Frontal cortex (tissue), 4 donors: ENCODE results near the gene EPB41L2. TPM values are rescaled to one million over a fixed set of nuclear protein-coding genes. Genes with fewer than 3 reads are reported as not detected.
A peak's percentile ranks its signal among the peaks of the same experiment; 100 is the strongest.
"Not testable (repeated sequence)": the region's sequence is repeated elsewhere in the genome, so short reads cannot be mapped to it uniquely, and the experiment has no call there.

Source experiments
- DNase-seq, 2 donors: peaks; one replicate each; pipeline ENCODE4 v3.0.0; 2012; ENCODE audit warnings: low spot score in 2 of 2
- FAIRE-seq: peaks from 2 replicates; lab custom pipeline; 2012; peaks lifted over from hg19 to GRCh38; lab: Jason Lieb, UNC
- total RNA-seq: library from RNA; depleted of rRNA; stranded (reverse); fragments of >200 nt; gene quantifications from one replicate; pipeline ENCODE4 v1.2.3, GENCODE V29; 2014
- donor health status: control.
- donor health status: control.
- donor health status: control.

Gene EPB41L2
- 30.2 TPM for total RNA-seq

DNA sequence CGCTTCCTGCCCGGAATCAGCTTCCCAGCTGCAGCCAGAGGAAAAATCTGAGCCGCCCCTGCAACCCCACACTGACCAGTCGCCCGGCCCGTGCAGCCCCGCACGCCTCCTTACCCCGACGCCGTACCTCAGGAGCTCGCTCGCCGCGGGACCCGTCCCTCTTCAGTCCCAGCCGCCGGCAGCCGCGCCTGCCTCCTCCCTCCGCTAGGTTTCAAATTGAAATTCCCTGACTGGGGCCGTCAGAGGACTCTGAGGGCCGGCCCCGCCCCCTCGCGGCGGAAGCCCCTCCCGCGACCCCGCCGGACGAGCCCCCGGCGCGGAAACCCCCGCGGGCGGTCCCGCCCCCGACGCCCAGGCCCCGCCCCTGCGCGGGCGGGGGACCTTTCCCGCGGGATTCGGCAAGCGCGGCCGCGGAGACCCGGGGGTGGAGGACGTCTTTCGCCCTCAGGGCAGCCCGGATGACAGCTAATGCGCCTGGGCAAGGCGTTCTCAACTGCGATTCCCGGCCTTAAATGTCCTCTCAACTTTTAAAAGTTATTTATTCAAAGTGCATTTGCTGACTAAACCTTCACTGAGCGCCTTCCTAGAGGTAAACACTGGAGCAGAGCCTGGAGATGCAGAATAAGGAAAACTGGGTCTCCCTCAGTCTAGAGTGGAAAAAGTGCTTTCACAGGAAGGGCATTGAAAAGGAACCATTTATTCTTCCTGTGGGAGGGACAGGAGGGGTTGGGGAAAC is at the start of gene EPB41L2:
Gene EPB41L2, minus strand, starts transcription at position 218 of the 736 bp plus-strand sequence. CDS start 106,760 bp downstream, outside the sequence.
- DNase-seq = peak; percentile 87 to 89

DNA sequence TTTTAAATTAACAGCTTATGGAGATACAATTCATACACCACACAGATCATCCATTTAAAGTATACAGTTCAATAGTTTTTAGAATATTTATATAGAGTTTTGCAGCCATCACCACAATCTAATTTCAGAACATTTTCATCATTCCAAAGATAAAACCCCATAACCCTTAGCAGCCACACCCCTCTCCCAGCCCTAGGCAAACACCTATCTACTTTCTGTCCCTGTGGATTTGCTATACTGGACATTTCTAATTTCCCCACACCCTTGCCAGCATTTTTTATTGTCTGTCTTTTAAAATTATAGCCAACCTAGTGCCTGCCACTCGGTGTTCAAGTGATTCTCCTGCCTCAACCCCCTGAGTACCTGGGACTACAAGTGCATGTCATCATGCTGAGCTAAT is 49.2 kb upstream of the EPB41L2 start:
- FAIRE-seq (no peak), DNase-seq (no peak)

More for the DNA sequence above, at the start of gene EPB41L2:
- no peak for FAIRE-seq

DNA sequence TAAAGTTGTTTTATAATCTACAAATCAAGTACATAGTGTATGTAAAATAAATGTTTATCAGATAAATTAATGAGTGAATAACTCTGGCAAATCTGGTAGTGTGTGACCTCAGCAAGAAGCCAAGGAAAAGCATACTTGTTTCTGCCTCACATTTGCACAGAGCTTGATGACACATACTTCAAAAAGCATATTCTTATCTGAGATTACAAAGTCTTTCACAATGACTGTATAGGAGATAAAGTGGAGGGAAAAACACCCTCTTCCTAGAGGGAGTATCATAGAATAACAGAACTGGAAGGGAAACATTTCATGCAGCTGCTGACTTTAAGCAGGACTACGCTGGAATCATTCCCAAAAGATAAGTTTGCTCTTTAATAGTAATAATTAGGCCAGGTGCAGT is 44.1 kb upstream of the EPB41L2 start:
- FAIRE-seq (no peak), DNase-seq (no peak)

DNA sequence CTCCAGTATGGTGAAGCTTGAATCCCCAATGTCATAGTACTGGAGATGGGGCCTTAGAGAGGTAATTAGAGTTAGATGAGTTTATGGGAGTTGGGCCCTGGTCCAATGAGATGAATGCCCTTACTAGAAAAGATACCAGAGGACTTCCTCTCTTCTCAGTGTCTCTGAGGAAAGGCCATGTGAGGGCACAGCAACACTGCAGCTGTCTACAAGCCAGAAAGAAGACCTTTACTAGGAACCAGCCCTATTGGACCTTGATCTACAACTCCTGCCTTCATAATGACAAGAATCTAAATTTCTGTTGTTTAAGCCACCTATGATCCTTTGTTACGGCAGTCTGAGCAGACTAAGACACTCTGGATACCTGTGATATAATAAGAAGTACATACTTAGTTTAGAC is 40.9 kb upstream of the EPB41L2 start:
- FAIRE-seq (no peak), DNase-seq (no peak)

DNA sequence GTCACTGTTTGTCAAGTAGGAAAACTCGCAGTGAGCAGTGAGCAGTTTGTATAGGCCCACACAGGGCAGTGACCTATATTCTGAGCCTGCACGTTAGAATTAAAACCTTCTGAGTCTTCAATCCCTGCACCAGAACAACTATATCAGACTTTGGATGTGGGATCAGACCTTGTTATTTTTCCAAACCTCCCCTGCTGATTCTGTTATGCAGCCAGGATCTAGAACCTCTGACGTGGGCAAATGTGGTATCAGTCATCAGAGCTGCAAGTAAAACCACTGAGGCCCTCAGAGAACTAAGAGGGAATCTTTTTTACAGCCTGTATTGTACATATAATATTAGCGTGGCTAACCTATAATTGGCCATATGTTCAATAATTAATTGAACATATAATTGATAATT is 40.3 kb upstream of the EPB41L2 start:
- FAIRE-seq (no peak), DNase-seq (no peak)

DNA sequence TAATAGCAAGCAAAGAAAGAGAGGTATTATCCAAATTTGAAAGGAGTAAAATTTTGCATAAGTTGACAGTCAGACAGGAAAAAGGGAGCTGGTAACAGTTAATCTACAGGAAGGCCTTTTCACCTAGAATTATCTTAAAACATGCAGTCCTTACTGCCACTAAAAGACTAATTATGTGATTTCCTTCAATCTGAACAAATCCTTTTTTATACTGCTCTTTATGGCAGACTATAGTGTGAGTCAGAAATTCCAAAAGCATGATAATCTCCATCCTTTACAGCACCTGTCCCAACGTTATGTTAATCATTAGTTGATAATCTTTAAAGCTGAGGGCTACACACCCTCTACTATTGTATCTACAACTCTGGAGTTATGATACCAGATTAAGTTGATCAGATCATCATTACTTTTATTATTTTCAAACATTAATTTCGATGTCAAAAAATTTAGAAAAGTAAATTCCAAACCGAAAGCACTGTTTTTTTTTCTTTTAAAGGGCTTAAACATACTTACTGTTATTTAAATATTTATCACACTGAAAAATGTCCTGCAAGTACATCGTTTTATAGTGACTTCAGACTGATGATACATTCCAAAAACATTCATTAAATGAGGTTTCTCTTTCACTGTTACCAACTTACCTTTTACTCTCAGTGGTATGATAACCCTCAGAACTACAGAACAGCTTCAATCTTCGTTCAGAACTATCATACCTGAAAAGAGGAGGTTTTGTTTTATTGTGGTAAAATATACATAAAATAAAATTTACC is 39.1 kb upstream of the EPB41L2 start:
- FAIRE-seq (no peak), DNase-seq (no peak)

DNA sequence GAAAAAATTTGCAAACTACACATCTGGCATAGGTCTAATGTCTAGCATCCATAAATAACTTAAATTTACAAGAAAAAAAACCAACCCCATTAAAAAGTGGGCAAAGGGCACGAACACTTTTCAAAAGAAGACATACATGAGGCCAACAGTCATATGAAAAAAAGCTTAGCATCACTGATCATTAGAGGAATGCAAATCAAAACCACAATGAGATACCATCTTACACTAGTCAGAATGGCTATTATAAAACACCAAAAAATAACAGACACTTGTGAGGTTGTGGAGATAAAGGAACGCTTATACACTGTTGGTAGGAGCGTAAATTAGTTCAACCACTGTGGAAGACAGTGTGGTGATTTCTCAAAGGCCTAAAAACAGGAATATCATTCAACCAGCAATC is 33.7 kb upstream of the EPB41L2 start:
- no peak for DNase-seq
- FAIRE-seq = no peak

DNA sequence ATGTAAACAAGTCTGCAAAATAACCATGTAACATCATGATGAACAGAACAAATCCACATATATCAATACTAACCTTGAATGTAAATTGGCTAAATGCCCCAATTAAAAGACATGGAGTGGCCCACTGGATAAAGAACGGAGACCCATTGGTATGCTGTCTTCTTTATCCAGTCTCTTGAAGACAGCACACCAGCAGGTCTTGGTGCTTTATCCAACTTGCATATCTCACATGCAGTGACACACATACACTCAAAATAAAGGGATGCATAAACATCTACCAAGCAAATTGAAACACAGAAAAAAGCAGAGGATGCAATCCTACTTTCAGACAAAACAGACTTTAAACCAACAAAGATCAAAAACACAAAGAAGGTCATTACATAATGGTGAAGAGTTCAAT is 30.3 kb upstream of the EPB41L2 start:
- DNase-seq (no peak), FAIRE-seq (no peak)

DNA sequence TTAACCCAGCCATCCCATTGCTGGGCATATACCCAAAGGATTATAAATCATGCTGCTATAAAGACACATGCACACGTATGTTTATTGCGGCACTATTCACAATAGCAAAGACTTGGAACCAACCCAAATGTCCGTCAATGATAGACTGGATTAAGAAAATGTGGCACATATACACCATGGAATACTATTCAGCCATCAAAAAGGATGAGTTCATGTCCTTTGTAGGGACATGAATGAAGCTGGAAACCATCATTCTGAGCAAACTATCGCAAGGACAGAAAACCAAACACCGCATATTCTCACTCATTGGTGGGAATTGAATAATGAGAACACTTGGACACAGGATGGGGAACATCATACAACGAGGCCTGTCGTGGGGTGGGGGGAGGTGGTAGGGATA is 28.9 kb upstream of the EPB41L2 start:
- FAIRE-seq, DNase-seq: not testable (repeated sequence)

DNA sequence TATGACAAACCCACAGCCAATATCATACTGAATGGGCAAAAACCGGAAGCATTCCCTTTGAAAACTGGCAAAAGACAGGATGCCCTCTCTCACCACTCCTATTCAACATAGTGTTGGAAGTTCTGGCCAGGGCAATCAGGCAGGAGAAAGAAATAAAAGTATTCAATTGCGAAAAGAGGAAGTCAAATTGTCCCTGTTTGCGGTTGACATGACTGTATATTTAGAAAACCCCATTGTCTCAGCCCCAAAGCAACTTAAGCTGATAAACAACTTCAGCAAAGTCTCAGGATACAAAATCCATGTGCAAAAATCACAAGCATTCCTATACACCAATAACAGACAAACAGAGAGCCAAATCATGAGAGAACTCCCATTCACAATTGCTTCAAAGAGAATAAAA is 27.3 kb upstream of the EPB41L2 start:
- DNase-seq, FAIRE-seq: not testable (repeated sequence)

DNA sequence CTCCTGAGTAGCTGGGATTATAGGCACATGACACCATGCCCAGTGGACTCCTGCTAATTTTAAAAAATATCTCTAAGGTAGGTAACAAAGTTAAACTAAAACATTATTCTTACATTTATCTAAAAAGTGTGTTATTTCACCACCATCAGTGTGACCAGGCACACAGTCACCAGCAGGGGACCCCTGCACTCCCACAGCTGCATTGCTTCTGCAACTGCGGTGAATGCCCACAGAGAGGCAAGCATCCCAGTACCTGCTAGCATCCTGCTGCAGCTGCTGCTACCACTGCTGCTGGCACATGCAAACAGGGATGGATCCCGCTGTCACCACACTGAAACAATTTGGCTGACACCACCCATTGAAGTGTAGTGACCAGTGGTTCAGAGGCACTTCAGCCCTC is 21.9 kb upstream of the EPB41L2 start:
- FAIRE-seq (no peak), DNase-seq (no peak)

DNA sequence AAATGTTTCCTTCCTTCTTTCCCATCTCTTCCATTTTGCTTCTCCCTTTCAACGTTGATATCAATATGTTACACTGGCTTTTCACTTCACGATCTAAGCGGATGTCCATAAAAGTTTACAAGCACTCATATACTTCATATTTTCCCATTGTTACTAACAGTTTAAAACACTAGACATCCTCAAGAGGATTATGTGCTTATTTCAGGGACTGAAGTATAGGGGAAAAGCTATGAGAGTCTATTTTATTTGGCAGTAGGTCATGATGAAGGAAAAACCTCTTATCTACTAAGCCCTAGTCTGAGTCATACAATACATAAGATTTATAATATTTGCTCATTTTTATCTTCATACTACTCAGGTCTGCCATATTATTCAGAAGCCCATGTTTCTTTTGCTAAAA is 20.6 kb upstream of the EPB41L2 start:
- FAIRE-seq (no peak), DNase-seq (no peak)

DNA sequence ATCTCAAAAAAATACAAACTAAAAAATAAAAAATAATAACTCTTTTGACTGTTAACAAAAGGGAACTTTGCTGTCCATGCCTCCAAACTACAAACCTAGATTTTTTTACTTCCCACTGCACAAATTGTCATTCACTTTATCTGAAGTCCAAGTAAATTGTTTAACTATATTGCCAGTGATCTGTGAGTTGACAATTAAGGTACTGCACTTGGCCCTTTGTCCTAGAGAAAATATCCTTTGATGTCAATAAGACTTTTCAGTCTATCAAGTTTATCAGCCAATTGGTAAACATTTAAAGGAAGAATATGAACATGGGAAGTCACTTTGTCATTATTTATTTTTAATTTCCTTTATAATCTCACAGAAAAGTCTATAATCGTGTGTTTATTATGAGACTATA is 19.3 kb upstream of the EPB41L2 start:
- FAIRE-seq = no peak
- DNase-seq = no peak

DNA sequence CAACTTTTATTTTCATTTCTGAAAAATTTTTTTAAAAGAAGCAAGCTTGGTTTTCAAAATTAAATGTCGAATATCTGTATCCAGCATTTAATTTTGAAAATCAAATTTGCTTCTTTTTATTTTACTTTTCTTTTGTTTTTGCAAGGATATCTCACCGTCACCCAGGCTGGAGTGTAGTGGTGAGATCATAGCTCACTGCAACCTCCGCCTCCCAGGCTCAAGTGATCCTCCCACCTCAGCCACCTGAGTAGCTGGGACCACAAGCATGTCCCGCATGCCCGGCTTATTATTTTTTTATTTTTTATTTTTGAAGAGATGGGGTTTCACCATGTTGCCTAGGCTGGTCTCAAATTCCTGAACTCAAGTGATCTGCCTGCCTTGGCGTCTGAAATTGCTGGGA is 17.0 kb upstream of the EPB41L2 start:
- FAIRE-seq = no peak
- DNase-seq = no peak

DNA sequence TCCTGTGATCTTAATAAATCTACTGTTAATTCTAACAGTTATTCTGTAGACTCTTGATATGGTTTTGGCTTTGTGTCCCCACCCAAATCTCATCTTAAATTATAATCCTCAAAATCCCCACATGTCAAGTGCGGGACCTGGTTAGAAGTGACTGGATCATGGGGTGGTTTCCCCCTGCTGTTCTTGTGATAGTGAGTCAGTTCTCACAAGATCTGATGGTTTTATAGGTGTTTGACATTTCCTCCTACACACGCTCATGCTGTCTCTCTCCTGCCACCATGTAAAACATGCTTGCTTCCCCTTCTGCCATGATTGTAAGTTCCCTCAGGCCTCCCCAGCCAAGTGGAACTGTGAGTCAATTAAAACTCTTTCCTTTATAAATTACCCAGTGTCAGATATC is 10.5 kb upstream of the EPB41L2 start:
- FAIRE-seq = no peak
- no peak for DNase-seq

DNA sequence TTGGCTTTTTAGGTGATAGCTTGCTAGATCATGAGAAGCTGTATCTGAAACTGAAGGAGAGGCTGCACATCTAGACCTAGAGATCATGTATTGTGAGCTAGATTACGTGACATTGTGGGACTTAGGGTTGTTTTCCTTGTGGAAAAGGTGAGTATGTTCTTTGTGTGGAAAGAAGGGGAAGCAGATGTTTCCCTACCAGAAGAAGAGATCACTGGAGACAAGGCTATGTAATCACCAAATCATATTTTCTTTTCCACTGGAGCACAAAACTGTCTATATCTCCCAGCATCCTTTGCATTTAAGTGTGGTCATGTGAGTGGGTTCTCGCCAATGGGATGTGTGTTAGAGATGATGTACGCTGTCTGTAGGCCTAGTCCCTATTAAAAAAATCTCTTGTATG is 7.0 kb upstream of the EPB41L2 start:
- DNase-seq (no peak), FAIRE-seq (no peak)

DNA sequence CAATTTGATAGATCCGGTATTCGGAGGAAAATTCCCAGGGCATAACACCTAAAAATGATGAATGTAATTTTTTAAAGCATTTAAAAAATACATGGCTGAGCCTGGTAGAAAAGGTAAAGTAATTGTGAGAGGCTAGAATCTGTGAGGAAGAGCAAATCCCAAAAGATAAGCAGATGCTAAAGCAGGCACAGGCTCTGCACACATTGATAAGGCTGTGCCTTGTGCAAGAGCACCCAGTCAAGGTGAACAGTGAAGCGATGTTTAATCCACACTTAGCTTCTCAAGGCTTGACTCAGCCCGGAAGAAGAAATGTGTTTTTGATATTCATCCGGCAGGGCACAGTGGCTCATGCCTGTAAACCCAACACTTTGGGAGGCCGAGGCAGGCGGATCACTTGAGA is 5.1 kb upstream of the EPB41L2 start:
- DNase-seq (no peak), FAIRE-seq (no peak)

DNA sequence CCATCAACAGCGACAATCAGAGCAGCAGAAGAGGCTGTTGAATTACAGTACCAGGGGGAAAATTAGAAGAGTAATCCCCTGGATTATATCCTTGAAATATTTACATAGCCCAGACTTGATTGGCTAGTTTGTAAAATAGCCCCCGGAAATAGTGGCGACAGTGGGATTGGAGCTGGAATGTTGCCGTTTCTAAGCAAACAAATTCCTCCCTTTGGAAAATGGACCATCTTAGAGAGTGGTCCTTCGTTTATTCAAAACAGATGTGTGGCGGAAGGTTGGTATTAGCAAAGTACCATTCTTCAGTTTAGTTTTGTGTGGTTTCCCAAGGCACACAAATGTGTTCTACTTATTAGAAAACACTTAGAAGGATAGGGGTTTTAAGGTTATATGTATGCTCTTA is 4.5 kb upstream of the EPB41L2 start:
- no peak for DNase-seq
- no peak for FAIRE-seq

DNA sequence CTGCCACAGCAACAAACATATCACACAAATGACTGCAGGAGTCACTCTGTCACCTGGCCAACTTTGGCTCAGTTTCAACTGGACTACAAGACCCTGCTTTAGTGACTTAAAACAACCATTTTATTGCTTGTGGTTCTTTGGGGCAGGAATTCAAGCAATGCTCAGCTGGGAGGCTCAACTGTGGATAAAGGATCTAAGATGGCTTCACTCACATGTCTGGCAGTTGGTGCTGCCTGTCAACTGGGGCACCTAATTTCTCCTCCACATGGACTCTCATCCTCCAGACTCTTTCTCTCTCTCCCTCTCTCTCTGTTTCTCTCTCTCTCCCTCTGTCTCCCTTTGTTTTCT is 2.8 kb upstream of the EPB41L2 start:
- FAIRE-seq (no peak), DNase-seq (no peak)

DNA sequence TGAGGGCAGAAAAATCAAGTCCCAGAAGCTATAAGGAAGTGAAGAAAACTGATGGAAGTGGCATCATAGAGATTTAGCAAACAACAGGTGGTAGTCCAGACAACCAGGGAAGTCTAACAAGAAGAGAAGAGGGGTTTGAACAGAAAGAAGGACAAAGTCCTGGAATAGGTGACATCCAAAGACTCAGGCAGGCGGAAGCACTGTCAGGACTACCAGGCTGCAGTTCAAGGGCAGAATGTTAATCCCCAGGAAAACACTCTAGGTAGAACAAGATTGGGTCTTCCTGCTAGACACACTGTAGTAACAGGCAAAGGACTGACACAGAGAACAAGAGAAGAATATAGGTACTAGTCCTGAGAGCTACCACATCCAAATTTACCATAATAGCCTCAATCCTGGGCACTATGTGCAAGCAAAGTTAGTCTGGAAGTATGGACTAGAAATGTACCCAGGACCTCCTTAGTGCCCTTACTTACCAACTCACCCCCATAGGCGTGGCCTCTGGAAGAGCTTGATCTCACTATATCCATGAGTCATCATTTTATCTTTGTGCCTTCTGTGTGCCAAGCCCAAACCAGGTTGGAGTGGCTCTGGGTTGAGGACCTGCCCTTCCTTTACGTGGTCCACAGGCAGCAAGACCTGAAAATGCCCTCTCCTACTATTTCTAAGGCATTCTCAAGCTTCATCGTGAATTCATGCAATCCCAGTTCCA is 2.2 kb upstream of the EPB41L2 start:
- DNase-seq = no peak
- FAIRE-seq = no peak

DNA sequence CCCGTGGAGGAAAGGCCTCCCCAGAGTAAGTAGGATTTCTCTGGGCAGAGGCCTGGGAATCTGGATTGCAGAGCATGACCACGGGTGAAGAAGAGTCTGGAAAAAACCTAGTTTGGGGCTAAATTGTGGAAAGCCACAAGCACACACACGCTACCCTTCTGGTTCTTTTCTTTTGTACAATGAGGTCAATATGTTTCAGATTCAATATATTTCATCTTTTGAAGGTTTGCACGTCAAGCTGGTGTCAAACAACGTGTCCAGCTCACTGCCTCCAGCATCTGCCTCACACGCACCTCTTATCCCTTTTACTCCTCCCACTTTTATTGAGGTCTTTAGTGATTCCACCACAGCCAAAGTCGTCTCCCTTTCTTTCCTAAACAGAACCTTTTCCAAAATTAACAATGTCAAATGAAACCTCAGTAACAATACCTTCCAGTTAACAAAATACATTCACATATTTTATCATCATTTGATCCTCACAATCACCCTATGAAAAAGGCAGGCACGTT is 773 bp upstream of the EPB41L2 start:
- FAIRE-seq = no peak
- no peak for DNase-seq
